ENCODE results near the gene LPIN1. TPM values are rescaled to one million over a fixed set of nuclear protein-coding genes. Genes with fewer than 3 reads are reported as not detected.
A peak's percentile ranks its signal among the peaks of the same experiment; 100 is the strongest.

Gene LPIN1
- total and polyA plus RNA-seq, 2 of the 13 experiments (the other 11 are each of a cell fraction or from before 2014, with no cell fraction given) = 9.7 to 19.4 TPM

- no peak overlapping the region for H2AFZ ChIP-seq (ENCODE audit: low read length)
- H4K20me1 ChIP-seq (ENCODE audit: insufficient read depth, low read length) = peaks cover 6% of the 10 kb centered on the region; the same call in 1 of the 2 replicates
- ChIA-PET CTCF (ENCODE audit: low intra/inter-chr PET ratio, low total read pairs) (no interaction called here), POLR2A (no interaction called here)
- peaks cover 0 to 19% of the 10 kb centered on the region in 2 experiments; a peak in 3 of 5 replicates for H3K36me3 ChIP-seq (replicated peaks in 1 of 2; ENCODE audit: control insufficient read depth in 1 of 2, insufficient read depth in 2 of 2, low read length in 2 of 2)
- H3K9ac ChIP-seq (ENCODE audit: insufficient read depth, low read depth, low read length) = no peak overlapping the region
- ATAC-seq (no peak), FAIRE-seq (no peak), DNase-seq (ENCODE audit: low spot score) (no peak)
- BruUV-seq (replicated peaks) = no TSS peak
- TF ChIP-seq ZBTB34 (CRISPR knock-in tag; IDR thresholded peaks at IDR 0.05) (no peak), RFX1 (IDR thresholded peaks at IDR 0.05) (no peak), ZNF772 (CRISPR knock-in tag; IDR thresholded peaks at IDR 0.05) (no peak), MIXL1 (CRISPR knock-in tag; IDR thresholded peaks at IDR 0.05) (no peak), HOXA3 (CRISPR knock-in tag; IDR thresholded peaks at IDR 0.05) (no peak)
- no peak overlapping the region for H3K4me2 ChIP-seq (ENCODE audit: low read depth, low read length)
- peaks cover 15% of the 10 kb centered on the region for H3K4me1 ChIP-seq (ENCODE audit: insufficient read depth, low read length)
- WGBS (ENCODE audit: low lambda C conversion rate) = 96% methylated on average over 14 of the region's 14 CpGs
- H3K27me3 ChIP-seq (ENCODE audit: control insufficient read depth in 1 of 2, insufficient read depth in 2 of 2, low read length in 2 of 2) = no peaks in the 10 kb centered on the region
- no peak overlapping the region for H3K4me3 ChIP-seq (replicated peaks in 1 of 3; ENCODE audit: insufficient read depth in 1 of 3, low read depth in 2 of 3, low read length in 3 of 3)
- no peaks in the 10 kb centered on the region for H3K79me2 ChIP-seq (ENCODE audit: insufficient read depth, low read length)
- intact Hi-C loops (cut with micrococcal nuclease; ENCODE audit: unreplicated experiment) (no loop called here), in situ Hi-C loops (cut with HindIII; ENCODE audit: extremely low pct_ligation_motif_present, low pct_unique_long_range_greater_than_20kb) (no loop called here)
- H3K9me3 ChIP-seq (ENCODE audit: low read length) = no peaks in the 10 kb centered on the region
- no peak overlapping the region for H3K27ac ChIP-seq (ENCODE audit: extremely low read length, insufficient read depth, low read length)
Observed at GRCh38 chr2:11762031-11762430, 15.6 kb downstream of the LPIN1 start.

DNA sequence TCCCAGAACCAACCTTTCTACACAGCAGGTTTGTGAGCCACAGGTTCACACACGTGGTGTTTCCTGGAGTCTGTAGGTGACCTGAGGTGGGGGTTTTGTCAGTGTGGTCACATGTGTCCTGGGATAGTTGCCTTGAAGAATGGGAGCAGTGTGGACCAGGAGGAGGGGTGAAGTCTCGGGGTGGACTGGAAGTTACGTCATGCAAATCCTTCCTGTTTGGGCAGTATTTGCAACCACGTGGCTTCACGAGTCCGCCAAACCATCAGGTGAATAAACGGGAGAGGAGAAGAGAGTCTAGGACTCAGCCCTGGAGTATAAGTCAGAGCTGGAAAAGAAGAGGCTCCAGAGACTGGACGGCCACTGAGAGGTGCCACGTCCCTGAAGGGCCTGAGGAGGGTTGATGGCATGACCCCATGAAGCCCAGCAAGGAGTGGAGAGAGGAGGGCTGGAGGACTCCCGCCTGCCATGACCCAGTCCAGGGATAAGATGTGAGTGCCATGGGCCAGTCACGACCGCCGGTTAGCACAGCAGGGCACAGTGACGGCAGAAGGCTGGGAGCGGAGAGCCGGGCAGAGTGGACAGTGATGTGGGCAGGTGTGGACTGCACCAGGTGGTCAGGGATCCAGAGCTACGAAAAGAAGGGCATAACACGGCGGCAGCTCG lies 16.5 kb downstream of the LPIN1 start:
- CTCF ChIA-PET (ENCODE audit: low intra/inter-chr PET ratio, low total read pairs) = no interaction called here
- FAIRE-seq (no peak), DNase-seq (ENCODE audit: low spot score) (no peak), ATAC-seq (no peak; the same call in 2 of the 3 replicates)
- Histone ChIP-seq H3K9ac (ENCODE audit: insufficient read depth, low read depth, low read length) (no peak overlapping the region), H2AFZ (ENCODE audit: low read length) (no peak overlapping the region), H3K9me3 (ENCODE audit: low read length) (no peaks in the 10 kb centered on the region), H3K27ac (ENCODE audit: extremely low read length, insufficient read depth, low read length) (no peak overlapping the region), H3K4me2 (ENCODE audit: low read depth, low read length) (no peak overlapping the region), H3K79me2 (ENCODE audit: insufficient read depth, low read length) (no peaks in the 10 kb centered on the region), H3K4me1 (ENCODE audit: insufficient read depth, low read length) (peaks cover 15% of the 10 kb centered on the region), H4K20me1 (ENCODE audit: insufficient read depth, low read length) (peaks cover 6% of the 10 kb centered on the region; the same call in 1 of the 2 replicates), H3K36me3 (replicated peaks in 1 of 2; ENCODE audit: control insufficient read depth in 1 of 2, insufficient read depth in 2 of 2, low read length in 2 of 2) (peaks cover 2 to 27% of the 10 kb centered on the region in 2 experiments; a peak in 4 of 5 replicates), H3K4me3 (replicated peaks in 1 of 3; ENCODE audit: insufficient read depth in 1 of 3, low read depth in 2 of 3, low read length in 3 of 3) (no peak overlapping the region), H3K27me3 (ENCODE audit: control insufficient read depth in 1 of 2, insufficient read depth in 2 of 2, low read length in 2 of 2) (no peaks in the 10 kb centered on the region)
- WGBS (ENCODE audit: low lambda C conversion rate) = 91% methylated on average over 20 of the region's 20 CpGs
- no TSS peak for BruUV-seq (replicated peaks)
- no peak for TF ChIP-seq RXRA (CRISPR knock-in tag; IDR thresholded peaks at IDR 0.05)
- TF ChIP-seq ZBTB33 (CRISPR knock-in tag; IDR thresholded peaks at IDR 0.05) = peak; percentile 44; the same call in 1 of the 2 replicates
- TF ChIP-seq DR1 (CRISPR knock-in tag; IDR thresholded peaks at IDR 0.05) = no peak
- peak; percentile 31; the same call in 1 of the 2 replicates for TF ChIP-seq ATF7 (IDR thresholded peaks at IDR 0.05)
- no peak for TF ChIP-seq ATF7 (CRISPR knock-in tag; IDR thresholded peaks at IDR 0.05)
- POLR2A ChIA-PET = no interaction called here
- intact Hi-C loops (cut with micrococcal nuclease; ENCODE audit: unreplicated experiment) (no loop called here), in situ Hi-C loops (cut with HindIII; ENCODE audit: extremely low pct_ligation_motif_present, low pct_unique_long_range_greater_than_20kb) (no loop called here)
